OCI-LY3 (cell line): Measurements from ENCODE around the gene ZNF862.

Experiments used
- CTCF ChIP-seq: fragments of 200-600, 300-600 bp; sonication (generic); IDR thresholded peaks from 2 replicates; pipeline ENCODE4 v1.5.1; 2014; ENCODE audit warnings: antibody characterized with exemption, low read length, low read depth
- EZH2phosphoT487 ChIP-seq: fragments of 200-600 bp; shearing (Covaris generic); IDR thresholded peaks from 2 replicates; pipeline ENCODE4 v1.6.1; 2018; ENCODE audit warnings: antibody characterized with exemption, mixed run types, low read depth

- no peak for TF ChIP-seq CTCF
- no peak for TF ChIP-seq EZH2phosphoT487
These were observed 15.0 kb upstream of the ZNF862 start for GRCh38 chr7:149823191-149823630.
